ENCODE data around the gene CCNC.
"Not testable (repeated sequence)": the region's sequence is repeated elsewhere in the genome, so short reads cannot be mapped to it uniquely, and the experiment has no call there.

The CCNC gene

DNA sequence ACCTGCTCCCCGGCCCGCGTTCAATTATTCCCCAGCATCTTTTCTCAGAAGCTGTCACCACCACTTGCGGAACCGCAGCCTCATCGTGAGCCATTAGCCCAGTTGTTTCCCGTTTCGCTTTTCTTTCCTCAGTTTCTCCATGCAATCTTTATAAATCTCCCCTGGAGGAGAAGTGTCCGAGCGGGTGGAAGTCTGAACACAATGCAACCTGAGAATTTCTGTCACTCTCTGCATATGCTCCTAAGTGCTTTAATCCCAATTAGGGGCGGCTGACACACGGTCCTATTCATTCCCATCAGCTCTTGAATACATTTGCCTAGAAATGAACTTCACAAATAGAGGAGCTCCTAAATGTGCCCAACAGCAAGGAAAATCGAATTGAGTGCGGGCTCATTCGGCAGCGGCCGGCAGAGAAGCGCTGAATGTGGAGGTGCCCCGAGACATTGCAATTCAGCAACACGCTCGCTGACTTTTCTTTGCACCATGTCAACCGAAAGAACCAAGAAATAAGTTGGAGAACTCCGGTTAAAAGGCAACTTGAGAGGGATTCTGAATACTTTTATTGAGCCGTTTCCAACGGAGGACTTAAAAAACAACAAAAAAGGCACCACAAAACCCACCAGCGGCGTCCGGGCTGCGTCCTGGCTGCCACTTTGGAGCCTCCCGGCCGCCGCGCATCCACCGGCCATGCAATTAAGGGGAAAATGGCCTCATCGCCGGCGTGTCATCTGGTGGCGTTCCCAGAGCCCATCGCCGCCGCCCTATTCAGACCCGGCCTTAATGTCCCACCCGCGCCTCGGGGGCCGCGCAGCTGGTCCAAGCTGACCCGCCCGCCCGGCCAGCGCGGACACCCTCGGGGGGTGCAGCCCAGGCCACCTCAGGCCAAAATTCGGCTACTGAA, 34.3 kb upstream of the CCNC start:
- no peak for DNase-seq

DNA sequence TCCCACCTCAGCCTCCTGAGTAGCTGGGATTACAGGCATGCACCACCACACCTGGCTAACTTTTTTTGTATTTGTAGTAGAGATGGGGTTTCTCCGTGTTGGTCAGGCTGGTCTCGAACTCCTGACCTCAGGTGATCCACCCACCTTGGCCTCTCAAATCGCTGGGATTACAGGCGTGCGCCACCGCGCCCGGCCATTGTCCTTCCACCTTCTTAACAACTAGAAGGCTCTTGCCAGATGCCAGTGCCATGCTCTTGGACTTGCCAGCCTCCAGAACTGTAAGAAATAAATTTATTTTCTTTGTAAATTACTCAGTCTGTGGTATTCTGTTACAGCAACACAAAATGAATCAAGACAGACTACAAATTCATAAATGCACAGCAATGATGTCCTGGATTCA, 26.2 kb upstream of the CCNC start:
- DNase-seq: not testable (repeated sequence)

DNA sequence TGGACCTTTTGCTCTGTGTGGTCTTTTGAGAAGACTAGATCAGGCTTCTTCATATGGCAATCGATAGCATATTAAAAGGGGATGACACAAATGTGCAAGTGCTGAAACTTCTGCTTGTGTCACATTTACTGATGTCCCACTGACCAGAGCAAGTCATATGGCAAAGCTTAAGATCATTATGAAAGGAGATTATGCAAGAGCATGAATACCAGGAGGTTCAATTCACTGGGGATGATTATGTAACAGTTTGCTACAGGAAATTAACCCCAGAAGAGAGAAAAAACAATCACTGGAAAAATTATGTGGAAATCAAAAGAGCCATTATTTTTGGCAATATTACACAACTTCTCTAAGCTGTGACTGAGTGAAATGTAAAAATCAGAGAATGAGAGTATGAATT, 24.4 kb upstream of the CCNC start:
- peak; percentile 30 for DNase-seq

GRCh38 chr6:99591673-99592364, 23.4 kb upstream of the CCNC start:
- DNase-seq: no peak

DNA sequence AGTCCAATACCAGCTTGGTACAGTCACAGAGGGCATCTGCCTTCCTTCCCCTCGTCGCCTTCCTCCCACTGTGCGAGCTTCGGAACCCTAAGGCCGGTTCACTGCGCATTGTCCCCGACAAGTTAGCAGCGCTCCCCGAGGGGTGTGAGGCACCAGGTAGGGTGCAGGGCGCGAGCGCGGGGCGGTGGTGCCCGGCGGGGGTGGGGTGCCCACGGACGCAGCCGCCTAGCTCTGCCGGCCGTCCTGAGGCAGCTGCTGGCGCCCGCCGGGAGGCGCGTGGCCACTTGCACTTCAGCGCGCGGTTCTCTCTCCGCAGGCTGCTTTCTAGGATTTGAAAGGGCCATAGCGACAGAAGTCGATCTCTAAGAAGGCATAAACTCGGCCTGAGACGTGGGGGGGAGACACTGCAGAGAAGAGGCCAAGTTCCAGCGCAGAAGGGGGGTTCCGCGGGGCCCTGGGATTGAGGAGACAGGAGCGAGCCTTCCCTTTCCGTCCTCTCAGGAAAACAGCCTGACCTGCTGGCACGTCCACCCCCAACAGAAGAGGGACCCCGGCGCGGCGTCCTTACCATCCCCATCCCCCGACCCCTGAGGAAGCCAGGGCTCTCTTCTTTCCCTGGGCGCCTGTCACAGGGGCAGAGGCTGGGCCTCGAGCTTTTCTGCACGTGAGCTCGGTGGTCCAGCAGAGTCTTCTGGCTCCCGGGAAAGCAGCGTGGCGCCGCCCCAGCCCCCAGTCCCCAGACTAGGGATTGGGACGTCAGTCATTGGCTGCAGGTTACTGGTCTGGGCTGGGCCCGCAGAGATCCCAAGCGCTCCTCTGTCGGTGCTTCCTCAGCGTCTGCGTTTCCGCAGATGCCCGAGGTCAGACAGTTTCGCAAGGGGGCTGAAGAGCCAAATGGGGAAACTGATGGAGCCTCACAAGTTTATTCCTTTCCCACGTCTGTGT, 22.5 kb upstream of the CCNC start:
- no peak for DNase-seq

DNA sequence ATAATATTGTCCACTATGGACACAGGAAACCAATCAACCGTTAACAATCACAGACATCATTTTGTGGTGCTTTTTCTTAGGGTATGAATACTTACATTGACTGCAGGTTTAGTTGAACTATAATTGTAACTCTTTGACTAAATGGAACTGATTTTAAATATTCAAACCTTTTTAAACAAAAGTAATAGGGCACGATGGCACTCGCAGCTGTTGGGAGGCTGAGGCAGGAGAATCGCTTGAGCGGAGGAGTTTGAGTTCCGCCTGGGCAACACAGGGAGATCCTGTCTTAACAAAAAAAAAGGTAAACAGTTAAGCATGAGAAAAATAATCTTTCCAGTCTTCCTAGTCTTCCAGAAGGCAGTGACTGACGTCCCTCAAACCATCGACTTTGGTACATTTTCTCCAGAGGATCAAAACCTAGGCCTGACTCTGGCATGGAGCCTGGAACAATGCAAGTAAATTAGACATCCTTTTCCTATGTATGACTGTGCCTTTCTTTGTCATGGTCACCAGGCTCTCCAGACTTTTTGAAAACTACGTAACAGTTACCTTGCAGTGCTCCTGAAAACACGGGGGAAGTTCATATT, 21.5 kb upstream of the CCNC start:
- no peak for DNase-seq

DNA sequence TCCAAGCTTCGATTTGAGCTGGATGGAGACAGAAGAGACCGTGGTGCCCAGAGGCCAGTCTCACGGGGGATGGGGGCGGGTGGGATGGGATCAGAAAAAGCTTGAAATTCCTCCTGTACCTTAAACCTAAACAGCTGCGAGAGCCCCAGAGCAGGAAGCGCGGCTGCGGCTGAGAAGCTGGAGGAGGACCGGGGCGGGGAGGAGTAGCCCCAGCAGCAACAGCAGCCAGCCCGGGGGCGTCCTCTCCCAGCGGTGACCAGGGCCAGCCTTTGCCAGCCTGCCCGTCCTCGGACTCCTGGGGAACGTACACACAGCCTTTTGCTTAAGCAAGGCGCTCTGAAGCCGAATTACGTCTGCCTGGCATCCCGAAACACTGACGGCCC, 20.8 kb upstream of the CCNC start:
- DNase-seq: no peak

DNA sequence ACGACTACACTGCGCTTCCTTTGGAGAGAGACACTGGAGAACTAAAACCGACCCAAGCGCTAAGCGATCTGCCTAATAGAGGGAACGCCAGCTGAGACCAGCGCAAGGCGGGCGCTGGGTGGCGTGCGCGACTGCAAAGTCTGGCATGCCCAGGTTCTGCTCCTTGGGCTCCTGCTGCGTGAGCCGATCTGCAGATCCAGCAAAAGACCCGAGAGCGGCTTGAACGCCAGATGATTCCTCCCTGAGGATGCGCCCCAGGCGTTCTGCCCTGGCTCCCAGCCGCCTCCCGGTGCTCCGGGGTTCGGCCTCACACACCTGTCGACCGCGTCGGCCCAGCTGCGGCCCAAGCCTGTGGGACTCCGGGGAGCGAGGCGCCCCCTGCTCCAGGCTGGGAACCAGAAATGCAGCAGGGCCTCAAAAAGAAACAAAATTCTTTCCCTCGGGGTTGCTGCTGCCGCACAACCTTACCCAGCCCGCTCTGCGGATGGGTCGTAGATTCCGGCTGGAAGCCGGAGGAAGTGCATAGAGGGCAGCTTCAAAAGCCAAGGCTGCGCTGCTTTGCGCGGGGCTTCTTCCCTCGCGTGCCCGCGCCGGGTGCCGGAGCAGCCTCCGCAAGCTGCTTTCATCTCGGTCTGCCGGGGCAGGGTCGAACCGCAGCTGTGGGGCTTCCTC, 20.3 kb upstream of the CCNC start:
- DNase-seq: peak; percentile 64

GRCh38 chr6:99587792-99588191, 19.3 kb upstream of the CCNC start:
- DNase-seq: no peak

GRCh38 chr6:99579781-99580180, 11.3 kb upstream of the CCNC start:
- DNase-seq: no peak

- DNase-seq: no peak
Measured at GRCh38 chr6:99575544-99576227, 7.2 kb upstream of the CCNC start.

- no peak for DNase-seq
Measured at GRCh38 chr6:99573980-99574617, 5.6 kb upstream of the CCNC start.

DNA sequence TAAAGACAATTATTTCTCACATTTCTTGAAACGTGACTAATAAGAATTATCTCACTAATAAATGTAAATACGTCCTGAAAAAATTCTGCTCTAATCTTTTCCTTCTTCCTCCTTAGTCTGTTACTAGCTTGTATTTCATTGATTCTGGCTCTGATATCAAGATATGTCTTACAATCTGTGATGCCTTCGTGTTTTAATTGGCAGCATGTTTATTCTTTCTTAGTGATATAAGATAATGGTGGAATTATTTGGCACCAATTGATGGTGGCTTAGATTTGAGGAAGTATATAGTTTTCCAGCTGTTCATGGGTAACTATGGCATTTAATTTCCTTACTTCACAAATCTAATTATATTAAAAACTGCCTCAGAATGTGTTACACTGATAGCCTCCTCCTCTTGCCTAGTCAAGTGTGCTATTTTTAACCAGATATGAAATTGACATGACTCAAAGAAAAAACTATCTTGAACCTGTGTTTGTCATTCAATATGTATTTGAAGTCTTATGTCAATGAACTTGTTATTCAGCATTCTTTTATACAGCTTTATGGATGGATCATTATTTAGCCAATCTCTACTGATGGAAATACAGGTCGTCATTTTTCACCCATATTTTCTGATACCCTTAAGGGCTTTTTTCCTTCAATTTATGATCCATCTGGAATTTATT, 5.3 kb downstream of the CCNC start:
- no peak for DNase-seq

- no peak for DNase-seq
Measured at GRCh38 chr6:99560668-99561067, 7.8 kb downstream of the CCNC start.

GRCh38 chr6:99559057-99559456, 9.4 kb downstream of the CCNC start:
- no peak for DNase-seq

GRCh38 chr6:99553888-99554287, 14.6 kb downstream of the CCNC start:
- DNase-seq: no peak

- no peak for DNase-seq
Measured at GRCh38 chr6:99550046-99550748, 18.3 kb downstream of the CCNC start.

GRCh38 chr6:99548706-99549105, 19.8 kb downstream of the CCNC start:
- DNase-seq: no peak

DNA sequence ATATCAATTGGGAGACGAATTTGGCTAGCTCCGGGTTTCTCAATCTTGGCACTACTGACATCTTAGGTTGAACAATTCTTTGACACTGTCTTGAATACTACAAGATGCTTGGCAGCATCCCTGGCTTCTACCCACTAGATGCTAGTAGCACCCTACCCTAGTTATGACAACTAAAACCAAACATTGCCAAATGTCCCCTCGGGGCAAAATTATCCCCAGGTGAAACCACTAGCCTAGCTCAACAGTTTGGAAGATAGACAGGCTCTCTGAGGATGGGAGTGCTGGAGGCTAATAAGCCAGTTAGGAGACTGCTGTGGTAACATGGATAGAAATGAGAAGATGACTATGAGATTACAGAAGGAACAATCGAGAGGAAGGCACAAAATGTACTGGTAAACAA, 20.9 kb downstream of the CCNC start:
- no peak for DNase-seq

DNA sequence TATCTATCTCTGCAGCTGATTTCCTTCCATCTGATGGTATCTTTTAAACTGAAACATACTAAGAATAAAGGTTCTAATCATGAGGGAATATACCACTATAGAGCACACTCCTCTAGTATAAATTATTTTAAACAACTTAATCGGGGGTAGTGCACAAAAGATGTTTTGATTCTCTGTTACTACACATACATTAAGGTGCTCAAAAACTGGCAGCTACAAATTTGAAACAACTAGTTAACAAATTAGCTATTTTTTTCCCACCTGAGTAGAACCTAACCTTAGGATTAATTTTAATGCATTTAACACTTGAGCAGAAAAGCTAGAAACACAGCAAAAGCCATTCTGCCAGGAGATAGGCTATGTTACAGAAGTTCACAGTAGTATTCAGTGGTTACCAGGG, 23.0 kb downstream of the CCNC start:
- DNase-seq: no peak

All from fibroblast of skin of right quadriceps (primary cell).